Trophoblast cell (in vitro differentiated cells and primary cell): ENCODE results near the gene PSMB3.
"Not testable (repeated sequence)": the region's sequence is repeated elsewhere in the genome, so short reads cannot be mapped to it uniquely, and the experiment has no call there.

Experiments
- DNase-seq, 2 donors: peaks; one replicate each; pipeline ENCODE4 v3.0.0-alpha.2; 2016
- H2AFZ ChIP-seq: 2 replicates; pipeline ENCODE4 v1.6.1; 2013; ENCODE audit warnings: low read length, moderate library complexity, mild to moderate bottlenecking; ENCODE audit not compliant: insufficient read depth, poor library complexity
- H2AK5ac ChIP-seq: 2 replicates; pipeline ENCODE4 v1.6.1; 2013; ENCODE audit warnings: mild to moderate bottlenecking, low read length
- H2BK120ac ChIP-seq: 2 replicates; pipeline ENCODE4 v1.6.1; 2013; ENCODE audit warnings: low read length, mild to moderate bottlenecking, moderate library complexity; ENCODE audit not compliant: insufficient read depth, poor library complexity
- H2BK12ac ChIP-seq: 2 replicates; pipeline ENCODE4 v1.6.1; 2013; ENCODE audit warnings: mild to moderate bottlenecking, low read length, moderate library complexity
- H2BK5ac ChIP-seq: 2 replicates; pipeline ENCODE4 v1.6.1; 2013; ENCODE audit warnings: low read length, low read depth, moderate library complexity, mild to moderate bottlenecking; ENCODE audit not compliant: poor library complexity
- H3K14ac ChIP-seq: 2 replicates; pipeline ENCODE4 v1.6.1; 2013; ENCODE audit warnings: mild to moderate bottlenecking, low read length
- H3K18ac ChIP-seq: 2 replicates; pipeline ENCODE4 v1.6.1; 2013; ENCODE audit warnings: mild to moderate bottlenecking, low read length
- H3K23ac ChIP-seq: 2 replicates; pipeline ENCODE4 v1.6.1; 2013; ENCODE audit warnings: low read length
- H3K27ac ChIP-seq: 2 replicates; pipeline ENCODE4 v1.5.1; 2013; ENCODE audit warnings: low read depth, mild to moderate bottlenecking, inconsistent platforms, low read length, moderate library complexity
- H3K27me3 ChIP-seq: 2 replicates; pipeline ENCODE4 v1.6.1; 2013; ENCODE audit warnings: inconsistent platforms, mild to moderate bottlenecking, low read length, moderate library complexity; ENCODE audit not compliant: insufficient read depth
- H3K36me3 ChIP-seq, 2 experiments: 1 replicate in 1 of 2; 2 replicates in 1 of 2; pipeline ENCODE4 v1.6.1; 2013; ENCODE audit warnings: low read length in 2 of 2, mild to moderate bottlenecking in 2 of 2, moderate library complexity in 1 of 2; ENCODE audit not compliant: insufficient read depth in 2 of 2, control insufficient read depth in 1 of 2
- H3K4ac ChIP-seq: 2 replicates; pipeline ENCODE4 v1.6.1; 2013; ENCODE audit warnings: low read depth, mild to moderate bottlenecking, low read length, moderate library complexity
- H3K4me1 ChIP-seq, 2 experiments: 1 replicate in 1 of 2; 2 replicates in 1 of 2; pipeline ENCODE4 v1.6.1; 2013; ENCODE audit warnings: low read length in 2 of 2, mild to moderate bottlenecking in 2 of 2, moderate library complexity in 1 of 2; ENCODE audit not compliant: insufficient read depth in 2 of 2, control insufficient read depth in 1 of 2
- H3K4me2 ChIP-seq: 2 replicates; pipeline ENCODE4 v1.6.1; 2013; ENCODE audit warnings: inconsistent platforms, mild to moderate bottlenecking, low read length, moderate library complexity
- H3K4me3 ChIP-seq: 2 replicates; pipeline ENCODE4 v1.5.1; 2013; ENCODE audit warnings: mild to moderate bottlenecking, low read depth, low read length, inconsistent platforms
- H3K79me1 ChIP-seq: one replicate; pipeline ENCODE4 v1.6.1; 2013; ENCODE audit warnings: low read length
- H3K79me2 ChIP-seq: 2 replicates; pipeline ENCODE4 v1.6.1; 2013; ENCODE audit warnings: low read length, mild to moderate bottlenecking; ENCODE audit not compliant: control insufficient read depth, insufficient read depth, poor library complexity
- H3K9ac ChIP-seq: 2 replicates; pipeline ENCODE4 v1.6.1; 2013; ENCODE audit warnings: mild to moderate bottlenecking, low read length
- H3K9me3 ChIP-seq: 2 replicates; pipeline ENCODE4 v1.6.1; 2013; ENCODE audit warnings: low read depth, mild to moderate bottlenecking, control low read depth, inconsistent platforms, low read length; ENCODE audit not compliant: insufficient read depth
- H4K12ac ChIP-seq: 2 replicates; pipeline ENCODE4 v1.6.1; 2013; ENCODE audit warnings: low read depth, mild to moderate bottlenecking, low read length, moderate library complexity
- H4K8ac ChIP-seq: 2 replicates; pipeline ENCODE4 v1.6.1; 2013; ENCODE audit warnings: low read depth, mild to moderate bottlenecking, low read length, moderate library complexity
- H4K91ac ChIP-seq: one replicate; pipeline ENCODE4 v1.6.1; 2013; ENCODE audit warnings: low read depth, mild to moderate bottlenecking, low read length, moderate library complexity
- WGBS: extraction: QIAGEN DNeasy Blood & Tissue Kit; methylation state at CpG from one replicate; pipeline ENCODE4 v1.1.7; 2013; ENCODE audit warnings: missing lambda C conversion rate; ENCODE audit not compliant: insufficient read length, insufficient coverage; ENCODE audit errors: extremely low coverage; 5-methylcytosine and 5-hydroxymethylcytosine counted together

The PSMB3 gene

GRCh38 chr17:38789185-38789584 is 36.6 kb downstream of the PSMB3 start:
- Histone ChIP-seq H3K4me3 (no peak overlapping the region), H3K9ac (no peak overlapping the region), H3K18ac (no peak overlapping the region), H2AFZ (no peak overlapping the region), H3K9me3 (no peaks in the 10 kb centered on the region), H4K8ac (no peak overlapping the region), H3K79me1 (no peaks in the 10 kb centered on the region), H3K36me3 (peaks cover 13 to 30% of the 10 kb centered on the region in 2 experiments), H3K4me2 (no peak overlapping the region), H3K4me1 (peaks cover 0 to 6% of the 10 kb centered on the region in 2 experiments), H3K27ac (no peak overlapping the region), H2BK120ac (no peak overlapping the region), H3K4ac (no peak overlapping the region), H4K12ac (no peak overlapping the region), H2BK5ac (no peak overlapping the region), H3K23ac (no peak overlapping the region), H3K27me3 (no peaks in the 10 kb centered on the region), H3K14ac (no peak overlapping the region), H2BK12ac (no peak overlapping the region), H2AK5ac (no peak overlapping the region), H3K79me2 (no peaks in the 10 kb centered on the region), H4K91ac (no peak overlapping the region)
- WGBS: no CpG with 5 or more reads among the region's 1 CpG
- DNase-seq: no peak

GRCh38 chr17:38790148-38790707 is 37.7 kb downstream of the PSMB3 start:
- H3K4me2 ChIP-seq, H3K27me3 ChIP-seq, H2AK5ac ChIP-seq, H3K4ac ChIP-seq, DNase-seq, H3K23ac ChIP-seq, H4K91ac ChIP-seq, H3K27ac ChIP-seq, H3K9me3 ChIP-seq, H3K79me1 ChIP-seq, H2AFZ ChIP-seq, H2BK5ac ChIP-seq, H3K4me1 ChIP-seq, H2BK12ac ChIP-seq, H3K4me3 ChIP-seq, H4K8ac ChIP-seq, H4K12ac ChIP-seq, H3K18ac ChIP-seq, H3K9ac ChIP-seq, H2BK120ac ChIP-seq, H3K14ac ChIP-seq, H3K79me2 ChIP-seq: not testable (repeated sequence)
- WGBS: no CpG with 5 or more reads among the region's 13 CpGs
- H3K36me3 ChIP-seq: peaks cover 14 to 21% of the 10 kb centered on the region in 2 experiments

DNA sequence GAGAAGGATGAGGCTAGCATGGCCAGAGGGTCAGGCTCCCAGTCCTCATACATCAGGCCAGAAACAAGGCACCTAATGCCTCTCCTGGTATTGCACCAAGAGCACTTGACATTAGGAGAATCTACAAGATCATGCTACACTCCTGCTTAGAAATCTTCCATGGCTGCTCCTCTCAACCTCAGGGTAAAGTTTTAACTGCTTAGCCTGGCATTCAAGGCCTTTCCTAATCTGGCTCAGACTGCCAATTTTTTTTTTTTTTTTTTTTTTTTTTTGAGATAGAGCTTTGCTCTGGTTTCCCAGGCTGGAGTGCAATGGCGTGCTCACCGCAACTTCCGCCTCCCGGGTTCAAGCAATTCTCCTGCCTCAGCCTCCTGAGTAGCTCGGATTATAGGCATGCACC is 38.6 kb downstream of the PSMB3 start:
- H4K91ac ChIP-seq: no peak overlapping the region
- no peak overlapping the region for H3K9ac ChIP-seq
- no peaks in the 10 kb centered on the region for H3K79me1 ChIP-seq
- no CpG with 5 or more reads among the region's 5 CpGs for WGBS
- H2BK12ac ChIP-seq: no peak overlapping the region
- no peak overlapping the region for H3K4me2 ChIP-seq
- no peak overlapping the region for H3K27ac ChIP-seq
- no peak overlapping the region for H3K14ac ChIP-seq
- H2BK5ac ChIP-seq: no peak overlapping the region
- H2AFZ ChIP-seq: no peak overlapping the region
- no peak for DNase-seq
- H4K8ac ChIP-seq: no peak overlapping the region
- no peak overlapping the region for H3K4me3 ChIP-seq
- H3K9me3 ChIP-seq: no peaks in the 10 kb centered on the region
- no peak overlapping the region for H3K18ac ChIP-seq
- H3K36me3 ChIP-seq: peaks cover 10 to 16% of the 10 kb centered on the region in 2 experiments
- H3K23ac ChIP-seq: no peak overlapping the region
- H3K4ac ChIP-seq: no peak overlapping the region
- no peak overlapping the region for H2AK5ac ChIP-seq
- H4K12ac ChIP-seq: no peak overlapping the region
- H3K4me1 ChIP-seq: peaks cover 0 to 6% of the 10 kb centered on the region in 2 experiments
- H3K27me3 ChIP-seq: no peaks in the 10 kb centered on the region
- no peaks in the 10 kb centered on the region for H3K79me2 ChIP-seq
- no peak overlapping the region for H2BK120ac ChIP-seq

- no peak overlapping the region for H3K27ac ChIP-seq
- no peak overlapping the region for H2AK5ac ChIP-seq
- H3K79me1 ChIP-seq: peaks cover 5% of the 10 kb centered on the region
- H2BK5ac ChIP-seq: no peak overlapping the region
- no peak overlapping the region for H3K14ac ChIP-seq
- peaks cover 2 to 6% of the 10 kb centered on the region in 2 experiments for H3K36me3 ChIP-seq
- no peaks in the 10 kb centered on the region for H3K27me3 ChIP-seq
- no peak for DNase-seq
- H4K91ac ChIP-seq: no peak overlapping the region
- H3K4me1 ChIP-seq: peaks cover 0 to 12% of the 10 kb centered on the region in 2 experiments
- no peak overlapping the region for H2BK120ac ChIP-seq
- no peak overlapping the region for H3K23ac ChIP-seq
- H3K9me3 ChIP-seq: no peaks in the 10 kb centered on the region
- H4K8ac ChIP-seq: no peak overlapping the region
- H4K12ac ChIP-seq: no peak overlapping the region
- H3K4me2 ChIP-seq: no peak overlapping the region
- H3K18ac ChIP-seq: no peak overlapping the region
- H3K4ac ChIP-seq: no peak overlapping the region
- H3K79me2 ChIP-seq: peaks cover 8% of the 10 kb centered on the region
- no peak overlapping the region for H2BK12ac ChIP-seq
- H3K9ac ChIP-seq: no peak overlapping the region
- H2AFZ ChIP-seq: no peak overlapping the region
- no peak overlapping the region for H3K4me3 ChIP-seq
- no CpG with 5 or more reads among the region's 5 CpGs for WGBS
Observed at GRCh38 chr17:38794221-38794620, 41.7 kb downstream of the PSMB3 start.
